SK-N-SH treated with all-trans-retinoic acid at 6 μM for 48 hours (cell line): ENCODE data around the gene AMOTL1.

Source experiments
- ATAC-seq: fragments of 200-7000 bp; cut with Tn5 transposase; 3 replicates; pipeline ENCODE4 v1.9.1; 2020; ENCODE audit warnings: mild to moderate bottlenecking, moderate library complexity
- ARNTL ChIP-seq: fragments of 450-650 bp; formaldehyde crosslinking; IDR thresholded peaks from 2 replicates; pipeline ENCODE4 v1.5.0; 2020; ENCODE audit warnings: low read depth, mild to moderate bottlenecking, moderate library complexity, borderline replicate concordance
- BACH2 ChIP-seq: fragments of 250-450 bp; sonication (Bioruptor Pico); IDR thresholded peaks from 2 replicates; pipeline ENCODE4 v1.9.0; 2021; ENCODE audit warnings: mild to moderate bottlenecking, borderline replicate concordance
- CSDC2 ChIP-seq: fragments of 250-450 bp; sonication (Bioruptor Pico); IDR thresholded peaks from 2 replicates; pipeline ENCODE4 v1.5.0; 2020; ENCODE audit warnings: mild to moderate bottlenecking, moderate library complexity
- ESRRG ChIP-seq: fragments of 250-450 bp; sonication (Bioruptor Pico); IDR thresholded peaks from 2 replicates; pipeline ENCODE4 v1.6.1; 2021; ENCODE audit warnings: mild to moderate bottlenecking
- PATZ1 ChIP-seq: fragments of 250-450 bp; sonication (Bioruptor Pico); IDR thresholded peaks from 2 replicates; pipeline ENCODE4 v1.8.0; 2020; ENCODE audit warnings: mild to moderate bottlenecking, moderate library complexity, borderline replicate concordance
- PPARA ChIP-seq: fragments of 250-450 bp; sonication (Bioruptor Pico); IDR thresholded peaks from 2 replicates; pipeline ENCODE4 v1.5.0; 2020; ENCODE audit warnings: mild to moderate bottlenecking, borderline replicate concordance
- RARB ChIP-seq: fragments of 250-450 bp; sonication (Bioruptor Pico); IDR thresholded peaks from 2 replicates; pipeline ENCODE4 v1.8.0; 2021; ENCODE audit warnings: mild to moderate bottlenecking, moderate library complexity
- SNAI2 ChIP-seq: fragments of 250-450 bp; sonication (Bioruptor Pico); IDR thresholded peaks from 2 replicates; pipeline ENCODE4 v1.5.0; 2020; ENCODE audit warnings: mild to moderate bottlenecking, moderate library complexity
- TCF4 ChIP-seq: fragments of 250-450 bp; sonication (Bioruptor Pico); IDR thresholded peaks from 2 replicates; pipeline ENCODE4 v1.8.0; 2021; ENCODE audit warnings: mild to moderate bottlenecking, moderate library complexity, borderline replicate concordance
- TOX ChIP-seq: fragments of 250-450 bp; sonication (Bioruptor Pico); IDR thresholded peaks from 2 replicates; pipeline ENCODE4 v1.8.0; 2021; ENCODE audit warnings: mild to moderate bottlenecking, moderate library complexity, borderline replicate concordance
- ZFP3 ChIP-seq: fragments of 250-450 bp; sonication (Bioruptor Pico); IDR thresholded peaks from 2 replicates; pipeline ENCODE4 v1.5.0; 2020; ENCODE audit warnings: mild to moderate bottlenecking, moderate library complexity
- ZFP30 ChIP-seq: fragments of 450-650 bp; formaldehyde crosslinking; IDR thresholded peaks from 2 replicates; pipeline ENCODE4 v1.5.0; 2022; ENCODE audit warnings: mild to moderate bottlenecking, moderate library complexity
- ZNF565 ChIP-seq: fragments of 450-650 bp; formaldehyde crosslinking; conservative IDR thresholded peaks from 2 replicates; pipeline ENCODE4 v1.5.0; 2020; ENCODE audit warnings: low read depth, mild to moderate bottlenecking, moderate library complexity
- ZNF70 ChIP-seq: fragments of 450-650 bp; formaldehyde crosslinking; IDR thresholded peaks from 2 replicates; pipeline ENCODE4 v1.5.0; 2020; ENCODE audit warnings: mild to moderate bottlenecking, moderate library complexity
- TF ChIP-seq, protein P1 (sequence below): fragments of 250-450 bp; sonication (Bioruptor Pico); IDR thresholded peaks from 2 replicates; pipeline ENCODE4 v1.8.0; 2021; ENCODE audit warnings: low read depth, mild to moderate bottlenecking, moderate library complexity, borderline replicate concordance
- TF ChIP-seq, protein P2 (sequence below): fragments of 250-450 bp; sonication (Bioruptor Pico); IDR thresholded peaks from 2 replicates; pipeline ENCODE4 v1.5.1; 2021; ENCODE audit warnings: mild to moderate bottlenecking, moderate library complexity
- TF ChIP-seq, protein P3 (sequence below): fragments of 250-450 bp; sonication (Bioruptor Pico); IDR thresholded peaks from 2 replicates; pipeline ENCODE4 v1.5.1; 2020; ENCODE audit warnings: low read depth, mild to moderate bottlenecking, moderate library complexity

The AMOTL1 gene

GRCh38 chr11:94922321-94923003 is 154.3 kb downstream of the AMOTL1 start:
- TF ChIP-seq, protein P1, sequence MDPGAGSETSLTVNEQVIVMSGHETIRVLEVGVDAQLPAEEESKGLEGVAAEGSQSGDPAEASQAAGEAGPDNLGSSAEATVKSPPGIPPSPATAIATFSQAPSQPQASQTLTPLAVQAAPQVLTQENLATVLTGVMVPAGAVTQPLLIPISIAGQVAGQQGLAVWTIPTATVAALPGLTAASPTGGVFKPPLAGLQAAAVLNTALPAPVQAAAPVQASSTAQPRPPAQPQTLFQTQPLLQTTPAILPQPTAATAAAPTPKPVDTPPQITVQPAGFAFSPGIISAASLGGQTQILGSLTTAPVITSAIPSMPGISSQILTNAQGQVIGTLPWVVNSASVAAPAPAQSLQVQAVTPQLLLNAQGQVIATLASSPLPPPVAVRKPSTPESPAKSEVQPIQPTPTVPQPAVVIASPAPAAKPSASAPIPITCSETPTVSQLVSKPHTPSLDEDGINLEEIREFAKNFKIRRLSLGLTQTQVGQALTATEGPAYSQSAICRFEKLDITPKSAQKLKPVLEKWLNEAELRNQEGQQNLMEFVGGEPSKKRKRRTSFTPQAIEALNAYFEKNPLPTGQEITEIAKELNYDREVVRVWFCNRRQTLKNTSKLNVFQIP (CRISPR knock-in tag), result no peak
- TF ChIP-seq, protein P2, sequence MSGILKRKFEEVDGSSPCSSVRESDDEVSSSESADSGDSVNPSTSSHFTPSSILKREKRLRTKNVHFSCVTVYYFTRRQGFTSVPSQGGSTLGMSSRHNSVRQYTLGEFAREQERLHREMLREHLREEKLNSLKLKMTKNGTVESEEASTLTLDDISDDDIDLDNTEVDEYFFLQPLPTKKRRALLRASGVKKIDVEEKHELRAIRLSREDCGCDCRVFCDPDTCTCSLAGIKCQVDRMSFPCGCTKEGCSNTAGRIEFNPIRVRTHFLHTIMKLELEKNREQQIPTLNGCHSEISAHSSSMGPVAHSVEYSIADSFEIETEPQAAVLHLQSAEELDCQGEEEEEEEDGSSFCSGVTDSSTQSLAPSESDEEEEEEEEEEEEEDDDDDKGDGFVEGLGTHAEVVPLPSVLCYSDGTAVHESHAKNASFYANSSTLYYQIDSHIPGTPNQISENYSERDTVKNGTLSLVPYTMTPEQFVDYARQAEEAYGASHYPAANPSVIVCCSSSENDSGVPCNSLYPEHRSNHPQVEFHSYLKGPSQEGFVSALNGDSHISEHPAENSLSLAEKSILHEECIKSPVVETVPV, result no peak
- TF ChIP-seq SNAI2 (CRISPR knock-in tag) (no peak), TCF4 (CRISPR knock-in tag) (no peak), CSDC2 (no peak), PATZ1 (CRISPR knock-in tag) (no peak), ZFP3 (CRISPR knock-in tag) (no peak), BACH2 (CRISPR knock-in tag) (no peak), ZNF565 (CRISPR knock-in tag) (no peak)
- TF ChIP-seq, protein P3, sequence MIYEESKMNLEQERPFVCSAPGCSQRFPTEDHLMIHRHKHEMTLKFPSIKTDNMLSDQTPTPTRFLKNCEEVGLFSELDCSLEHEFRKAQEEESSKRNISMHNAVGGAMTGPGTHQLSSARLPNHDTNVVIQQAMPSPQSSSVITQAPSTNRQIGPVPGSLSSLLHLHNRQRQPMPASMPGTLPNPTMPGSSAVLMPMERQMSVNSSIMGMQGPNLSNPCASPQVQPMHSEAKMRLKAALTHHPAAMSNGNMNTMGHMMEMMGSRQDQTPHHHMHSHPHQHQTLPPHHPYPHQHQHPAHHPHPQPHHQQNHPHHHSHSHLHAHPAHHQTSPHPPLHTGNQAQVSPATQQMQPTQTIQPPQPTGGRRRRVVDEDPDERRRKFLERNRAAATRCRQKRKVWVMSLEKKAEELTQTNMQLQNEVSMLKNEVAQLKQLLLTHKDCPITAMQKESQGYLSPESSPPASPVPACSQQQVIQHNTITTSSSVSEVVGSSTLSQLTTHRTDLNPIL (CRISPR knock-in tag), result no peak
- TF ChIP-seq, all 23 proteins: peak for 0

GRCh38 chr11:94923004-94923334 is 154.8 kb downstream of the AMOTL1 start:
- TF ChIP-seq ZNF70 (CRISPR knock-in tag) (no peak), PPARA (CRISPR knock-in tag) (no peak), BACH2 (CRISPR knock-in tag) (no peak), ZNF565 (CRISPR knock-in tag) (no peak), ZFP30 (CRISPR knock-in tag) (no peak), ZFP3 (CRISPR knock-in tag) (no peak), RARB (CRISPR knock-in tag) (no peak), TCF4 (CRISPR knock-in tag) (no peak), SNAI2 (CRISPR knock-in tag) (no peak)
- TF ChIP-seq, protein P3 (CRISPR knock-in tag), result no peak
- TF ChIP-seq, protein P1 (CRISPR knock-in tag), result no peak
- TF ChIP-seq, all 23 proteins: peak for 0
- ATAC-seq, result no peak

More at GRCh38 chr11:94922321-94923003, 154.3 kb downstream of the AMOTL1 start:
- ATAC-seq, result no peak

- TF ChIP-seq TCF4 (CRISPR knock-in tag), result no peak
- TF ChIP-seq PATZ1 (CRISPR knock-in tag), result no peak
- TF ChIP-seq TOX (CRISPR knock-in tag), result no peak
- no peak for TF ChIP-seq SNAI2 (CRISPR knock-in tag)
- no peak for TF ChIP-seq ARNTL (CRISPR knock-in tag)
- no peak for TF ChIP-seq BACH2 (CRISPR knock-in tag)
- TF ChIP-seq, protein P3 (CRISPR knock-in tag), result no peak
- TF ChIP-seq ZFP30 (CRISPR knock-in tag), result no peak
- TF ChIP-seq ZNF565 (CRISPR knock-in tag), result no peak
- TF ChIP-seq ESRRG (CRISPR knock-in tag), result no peak
- no peak for TF ChIP-seq ZFP3 (CRISPR knock-in tag)
- no peak for TF ChIP-seq PPARA (CRISPR knock-in tag)
- no peak for ATAC-seq
Measured at GRCh38 chr11:94924171-94924572, 156.0 kb downstream of the AMOTL1 start.
